ENCODE measurements around the gene ZNF655.

DNA sequence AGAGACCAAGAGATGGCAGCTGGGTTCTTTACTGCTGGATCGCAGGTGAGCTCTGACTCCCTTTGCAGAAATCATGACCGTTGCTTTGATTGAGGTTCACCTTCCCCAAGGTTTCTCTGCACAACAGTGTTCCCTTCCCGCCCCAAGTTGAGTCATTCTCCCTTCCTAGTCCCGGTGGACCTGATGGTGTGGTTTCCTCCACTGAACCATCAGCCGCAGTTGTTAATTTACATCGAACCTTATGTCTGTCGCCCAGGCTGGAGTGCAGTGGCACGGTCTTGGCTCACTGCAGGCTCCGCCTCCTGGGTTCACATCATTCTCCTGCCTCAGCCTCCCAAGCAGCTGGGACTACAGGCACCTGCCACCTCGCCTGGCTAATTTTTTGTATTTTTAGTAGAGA lies 64.2 kb downstream of the ZNF655 start:
- TF ChIP-seq POLR2AphosphoS5 (IDR thresholded peaks at IDR 0.05) = no peak
- TF ChIP-seq, protein P1, sequence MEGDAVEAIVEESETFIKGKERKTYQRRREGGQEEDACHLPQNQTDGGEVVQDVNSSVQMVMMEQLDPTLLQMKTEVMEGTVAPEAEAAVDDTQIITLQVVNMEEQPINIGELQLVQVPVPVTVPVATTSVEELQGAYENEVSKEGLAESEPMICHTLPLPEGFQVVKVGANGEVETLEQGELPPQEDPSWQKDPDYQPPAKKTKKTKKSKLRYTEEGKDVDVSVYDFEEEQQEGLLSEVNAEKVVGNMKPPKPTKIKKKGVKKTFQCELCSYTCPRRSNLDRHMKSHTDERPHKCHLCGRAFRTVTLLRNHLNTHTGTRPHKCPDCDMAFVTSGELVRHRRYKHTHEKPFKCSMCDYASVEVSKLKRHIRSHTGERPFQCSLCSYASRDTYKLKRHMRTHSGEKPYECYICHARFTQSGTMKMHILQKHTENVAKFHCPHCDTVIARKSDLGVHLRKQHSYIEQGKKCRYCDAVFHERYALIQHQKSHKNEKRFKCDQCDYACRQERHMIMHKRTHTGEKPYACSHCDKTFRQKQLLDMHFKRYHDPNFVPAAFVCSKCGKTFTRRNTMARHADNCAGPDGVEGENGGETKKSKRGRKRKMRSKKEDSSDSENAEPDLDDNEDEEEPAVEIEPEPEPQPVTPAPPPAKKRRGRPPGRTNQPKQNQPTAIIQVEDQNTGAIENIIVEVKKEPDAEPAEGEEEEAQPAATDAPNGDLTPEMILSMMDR (IDR thresholded peaks at IDR 0.05) = no peak
- no peak for TF ChIP-seq POLR2A (IDR thresholded peaks at IDR 0.05)
- no peak for TF ChIP-seq EP300 (IDR thresholded peaks at IDR 0.05)
